Transverse colon (tissue), 3 donors: ENCODE data around the gene RALGAPA2.

Experiments used
- CTCF ChIP-seq, 5 experiments: fragments of 200-600 bp in 3 of 5; fragments of 450-650 bp in 2 of 5; sonication (generic) in 3 of 5; IDR thresholded peaks; 1 replicate in 2 of 5; 2 replicates in 3 of 5; pipeline ENCODE4 v1.5.1; 2016 to 2017; ENCODE audit warnings: antibody characterized with exemption in 5 of 5, inconsistent platforms in 3 of 5, mild to moderate bottlenecking in 2 of 5, moderate library complexity in 1 of 5
- EP300 ChIP-seq: sonication (generic); formaldehyde crosslinking; IDR thresholded peaks from one replicate; pipeline ENCODE4 v1.6.1; 2017; ENCODE audit warnings: antibody characterized with exemption, low read depth
- POLR2A ChIP-seq: fragments of 450-650 bp; IDR thresholded peaks from one replicate; pipeline ENCODE4 v1.6.1; 2016; ENCODE audit warnings: antibody characterized with exemption, mild to moderate bottlenecking, moderate library complexity

- TF ChIP-seq CTCF (IDR thresholded peaks at IDR 0.05), result no peak
- TF ChIP-seq POLR2A, result no peak
- no peak for TF ChIP-seq EP300
Measured at GRCh38 chr20:20513720-20514119, 198.7 kb downstream of the RALGAPA2 start.
